ENCODE results near the gene PEX3.

Gene PEX3

GRCh38 chr6:143515061-143515760 is 64.6 kb downstream of the PEX3 start:
- Histone ChIP-seq H3K27ac (replicated peaks; ENCODE audit: low read length) (no peak overlapping the region), H3K4me1 (ENCODE audit: control insufficient read depth in 2 of 2, insufficient read depth in 1 of 2, low read depth in 1 of 2, low read length in 2 of 2) (peaks cover 6 to 9% of the 10 kb centered on the region in 2 donors), H2AFZ (ENCODE audit: low read length) (no peak overlapping the region), H3K4ac (ENCODE audit: low read length) (no peak overlapping the region), H3K18ac (ENCODE audit: low read length) (peak overlapping the region; percentile 69), H3K23ac (ENCODE audit: low read depth, low read length, poor library complexity) (no peak overlapping the region), H3K4me2 (ENCODE audit: insufficient read depth, low read length, poor library complexity, severe bottlenecking) (no peak overlapping the region), H2BK5ac (ENCODE audit: low read length) (no peak overlapping the region), H3K9me3 (replicated peaks in 1 of 2; ENCODE audit: control insufficient read depth in 2 of 2, insufficient read depth in 1 of 2, low read depth in 1 of 2, low read length in 2 of 2) (no peaks in the 10 kb centered on the region), H2BK15ac (ENCODE audit: low read length) (no peak overlapping the region), H3K4me3 (ENCODE audit: low read length in 2 of 2) (no peak overlapping the region), H3K36me3 (replicated peaks in 1 of 2; ENCODE audit: control insufficient read depth in 2 of 2, insufficient read depth in 2 of 2, low read length in 2 of 2) (peaks cover 0 to under 1% of the 10 kb centered on the region in 2 donors), H3K14ac (ENCODE audit: low read length) (no peak overlapping the region), H2BK12ac (ENCODE audit: low read length) (no peak overlapping the region), H2BK120ac (ENCODE audit: low read depth, low read length) (no peak overlapping the region), H4K8ac (ENCODE audit: low read depth, low read length) (no peak overlapping the region), H3K27me3 (ENCODE audit: control insufficient read depth in 3 of 3, insufficient read depth in 3 of 3, low read depth in 1 of 3, low read length in 3 of 3) (no peaks in the 10 kb centered on the region), H3K9ac (ENCODE audit: low read depth, low read length, poor library complexity) (no peak overlapping the region), H2AK5ac (ENCODE audit: low read depth, low read length) (no peak overlapping the region), H3K79me1 (ENCODE audit: low read depth, low read length) (no peaks in the 10 kb centered on the region), H4K91ac (ENCODE audit: low read depth, low read length, poor library complexity) (no peak overlapping the region)
- WGBS, 2 donors (ENCODE audit: extremely low coverage in 2 of 2, insufficient read length in 2 of 2, insufficient replicate concordance in 1 of 2), result no CpG with 5 or more reads among the region's 12 CpGs
- DNase-seq (ENCODE audit: low spot score), result no peak

GRCh38 chr6:143515766-143516355 is 65.3 kb downstream of the PEX3 start:
- Histone ChIP-seq H2BK15ac (ENCODE audit: low read length) (no peak overlapping the region), H3K4me3 (ENCODE audit: low read length in 2 of 2) (no peak overlapping the region), H3K79me1 (ENCODE audit: low read depth, low read length) (no peaks in the 10 kb centered on the region), H3K36me3 (replicated peaks in 1 of 2; ENCODE audit: control insufficient read depth in 2 of 2, insufficient read depth in 2 of 2, low read length in 2 of 2) (no peaks in the 10 kb centered on the region), H2AFZ (ENCODE audit: low read length) (no peak overlapping the region), H3K27ac (replicated peaks; ENCODE audit: low read length) (no peak overlapping the region), H3K4ac (ENCODE audit: low read length) (no peak overlapping the region), H3K4me2 (ENCODE audit: insufficient read depth, low read length, poor library complexity, severe bottlenecking) (no peak overlapping the region), H3K9me3 (replicated peaks in 1 of 2; ENCODE audit: control insufficient read depth in 2 of 2, insufficient read depth in 1 of 2, low read depth in 1 of 2, low read length in 2 of 2) (no peaks in the 10 kb centered on the region), H2AK5ac (ENCODE audit: low read depth, low read length) (no peak overlapping the region), H3K27me3 (ENCODE audit: control insufficient read depth in 3 of 3, insufficient read depth in 3 of 3, low read depth in 1 of 3, low read length in 3 of 3) (no peaks in the 10 kb centered on the region), H3K9ac (ENCODE audit: low read depth, low read length, poor library complexity) (no peak overlapping the region), H3K18ac (ENCODE audit: low read length) (no peak overlapping the region), H3K14ac (ENCODE audit: low read length) (no peak overlapping the region), H4K8ac (ENCODE audit: low read depth, low read length) (no peak overlapping the region), H2BK12ac (ENCODE audit: low read length) (no peak overlapping the region), H3K4me1 (ENCODE audit: control insufficient read depth in 2 of 2, insufficient read depth in 1 of 2, low read depth in 1 of 2, low read length in 2 of 2) (peaks cover 4 to 9% of the 10 kb centered on the region in 2 donors), H2BK5ac (ENCODE audit: low read length) (no peak overlapping the region), H4K91ac (ENCODE audit: low read depth, low read length, poor library complexity) (no peak overlapping the region), H2BK120ac (ENCODE audit: low read depth, low read length) (no peak overlapping the region), H3K23ac (ENCODE audit: low read depth, low read length, poor library complexity) (no peak overlapping the region)
- no peak for DNase-seq (ENCODE audit: low spot score)
- no CpG with 5 or more reads among the region's 7 CpGs for WGBS, 2 donors (ENCODE audit: extremely low coverage in 2 of 2, insufficient read length in 2 of 2, insufficient replicate concordance in 1 of 2)

- Histone ChIP-seq H2BK5ac (ENCODE audit: low read length) (no peak overlapping the region), H2BK120ac (ENCODE audit: low read depth, low read length) (no peak overlapping the region), H2BK12ac (ENCODE audit: low read length) (no peak overlapping the region), H3K4me2 (ENCODE audit: insufficient read depth, low read length, poor library complexity, severe bottlenecking) (no peak overlapping the region), H3K4me3 (ENCODE audit: low read length in 2 of 2) (no peak overlapping the region), H2BK15ac (ENCODE audit: low read length) (no peak overlapping the region), H3K79me1 (ENCODE audit: low read depth, low read length) (no peaks in the 10 kb centered on the region), H3K9me3 (replicated peaks in 1 of 2; ENCODE audit: control insufficient read depth in 2 of 2, insufficient read depth in 1 of 2, low read depth in 1 of 2, low read length in 2 of 2) (no peaks in the 10 kb centered on the region), H3K9ac (ENCODE audit: low read depth, low read length, poor library complexity) (peak overlapping the region; percentile 24), H3K27me3 (ENCODE audit: control insufficient read depth in 3 of 3, insufficient read depth in 3 of 3, low read depth in 1 of 3, low read length in 3 of 3) (no peaks in the 10 kb centered on the region), H3K4me1 (ENCODE audit: control insufficient read depth in 2 of 2, insufficient read depth in 1 of 2, low read depth in 1 of 2, low read length in 2 of 2) (peaks cover 1 to 4% of the 10 kb centered on the region in 2 donors), H4K8ac (ENCODE audit: low read depth, low read length) (no peak overlapping the region), H3K4ac (ENCODE audit: low read length) (no peak overlapping the region), H3K18ac (ENCODE audit: low read length) (no peak overlapping the region), H3K14ac (ENCODE audit: low read length) (no peak overlapping the region), H4K91ac (ENCODE audit: low read depth, low read length, poor library complexity) (no peak overlapping the region), H3K36me3 (replicated peaks in 1 of 2; ENCODE audit: control insufficient read depth in 2 of 2, insufficient read depth in 2 of 2, low read length in 2 of 2) (no peaks in the 10 kb centered on the region), H2AFZ (ENCODE audit: low read length) (no peak overlapping the region), H3K27ac (replicated peaks; ENCODE audit: low read length) (no peak overlapping the region), H2AK5ac (ENCODE audit: low read depth, low read length) (no peak overlapping the region), H3K23ac (ENCODE audit: low read depth, low read length, poor library complexity) (no peak overlapping the region)
- no peak for DNase-seq (ENCODE audit: low spot score)
- no CpG with 5 or more reads among the region's 2 CpGs for WGBS, 2 donors (ENCODE audit: extremely low coverage in 2 of 2, insufficient read length in 2 of 2, insufficient replicate concordance in 1 of 2)
Measured at GRCh38 chr6:143516690-143517446, 66.3 kb downstream of the PEX3 start.

- Histone ChIP-seq H3K9ac (ENCODE audit: low read depth, low read length, poor library complexity) (peak overlapping the region; percentile 24), H4K8ac (ENCODE audit: low read depth, low read length) (no peak overlapping the region), H2BK12ac (ENCODE audit: low read length) (no peak overlapping the region), H2BK120ac (ENCODE audit: low read depth, low read length) (no peak overlapping the region), H3K36me3 (replicated peaks in 1 of 2; ENCODE audit: control insufficient read depth in 2 of 2, insufficient read depth in 2 of 2, low read length in 2 of 2) (no peaks in the 10 kb centered on the region), H3K9me3 (replicated peaks in 1 of 2; ENCODE audit: control insufficient read depth in 2 of 2, insufficient read depth in 1 of 2, low read depth in 1 of 2, low read length in 2 of 2) (no peaks in the 10 kb centered on the region), H2BK5ac (ENCODE audit: low read length) (no peak overlapping the region), H3K79me1 (ENCODE audit: low read depth, low read length) (no peaks in the 10 kb centered on the region), H3K14ac (ENCODE audit: low read length) (no peak overlapping the region), H3K27me3 (ENCODE audit: control insufficient read depth in 3 of 3, insufficient read depth in 3 of 3, low read depth in 1 of 3, low read length in 3 of 3) (no peaks in the 10 kb centered on the region), H3K4me1 (ENCODE audit: control insufficient read depth in 2 of 2, insufficient read depth in 1 of 2, low read depth in 1 of 2, low read length in 2 of 2) (peaks cover 0 to 3% of the 10 kb centered on the region in 2 donors), H2BK15ac (ENCODE audit: low read length) (no peak overlapping the region), H3K18ac (ENCODE audit: low read length) (no peak overlapping the region), H3K4me2 (ENCODE audit: insufficient read depth, low read length, poor library complexity, severe bottlenecking) (no peak overlapping the region), H2AK5ac (ENCODE audit: low read depth, low read length) (no peak overlapping the region), H2AFZ (ENCODE audit: low read length) (no peak overlapping the region), H3K4me3 (ENCODE audit: low read length in 2 of 2) (no peak overlapping the region), H3K4ac (ENCODE audit: low read length) (no peak overlapping the region), H3K27ac (replicated peaks; ENCODE audit: low read length) (no peak overlapping the region), H4K91ac (ENCODE audit: low read depth, low read length, poor library complexity) (no peak overlapping the region), H3K23ac (ENCODE audit: low read depth, low read length, poor library complexity) (no peak overlapping the region)
- WGBS, 2 donors (ENCODE audit: extremely low coverage in 2 of 2, insufficient read length in 2 of 2, insufficient replicate concordance in 1 of 2), result no CpG with 5 or more reads among the region's 3 CpGs
- no peak for DNase-seq (ENCODE audit: low spot score)
Measured at GRCh38 chr6:143517447-143517773, 66.8 kb downstream of the PEX3 start.

Measured in neuronal stem cell (in vitro differentiated cells).